ENCODE measurements around the gene CBFA2T3.

DNA sequence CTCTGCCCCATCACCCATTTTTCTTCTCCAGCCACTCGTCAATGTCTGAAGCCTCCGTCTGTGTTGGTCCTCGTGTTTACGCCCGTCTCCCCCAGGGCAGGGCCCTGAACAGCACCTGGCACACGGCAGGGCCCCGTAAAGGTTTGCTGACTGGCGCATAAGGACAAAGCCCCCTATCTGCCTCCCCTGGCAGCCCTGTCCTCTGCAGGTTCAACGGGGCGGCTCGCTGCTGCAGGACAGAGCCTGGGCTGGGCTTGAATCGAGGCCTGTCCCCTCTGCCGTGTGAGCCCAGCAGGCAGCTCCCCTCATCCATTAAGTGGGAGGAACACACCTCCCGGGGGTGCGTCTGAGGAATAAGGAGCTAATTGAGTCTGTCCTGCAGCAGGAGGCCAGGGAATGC lies 64.5 kb downstream of the CBFA2T3 start:
- TF ChIP-seq, protein P1, sequence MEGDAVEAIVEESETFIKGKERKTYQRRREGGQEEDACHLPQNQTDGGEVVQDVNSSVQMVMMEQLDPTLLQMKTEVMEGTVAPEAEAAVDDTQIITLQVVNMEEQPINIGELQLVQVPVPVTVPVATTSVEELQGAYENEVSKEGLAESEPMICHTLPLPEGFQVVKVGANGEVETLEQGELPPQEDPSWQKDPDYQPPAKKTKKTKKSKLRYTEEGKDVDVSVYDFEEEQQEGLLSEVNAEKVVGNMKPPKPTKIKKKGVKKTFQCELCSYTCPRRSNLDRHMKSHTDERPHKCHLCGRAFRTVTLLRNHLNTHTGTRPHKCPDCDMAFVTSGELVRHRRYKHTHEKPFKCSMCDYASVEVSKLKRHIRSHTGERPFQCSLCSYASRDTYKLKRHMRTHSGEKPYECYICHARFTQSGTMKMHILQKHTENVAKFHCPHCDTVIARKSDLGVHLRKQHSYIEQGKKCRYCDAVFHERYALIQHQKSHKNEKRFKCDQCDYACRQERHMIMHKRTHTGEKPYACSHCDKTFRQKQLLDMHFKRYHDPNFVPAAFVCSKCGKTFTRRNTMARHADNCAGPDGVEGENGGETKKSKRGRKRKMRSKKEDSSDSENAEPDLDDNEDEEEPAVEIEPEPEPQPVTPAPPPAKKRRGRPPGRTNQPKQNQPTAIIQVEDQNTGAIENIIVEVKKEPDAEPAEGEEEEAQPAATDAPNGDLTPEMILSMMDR (IDR thresholded peaks at IDR 0.05; ENCODE audit: low read depth, low read length): no peak
- no peak for TF ChIP-seq EZH2phosphoT487 (IDR thresholded peaks at IDR 0.05; ENCODE audit: low read depth)
